A549 (cell line): ENCODE results near the gene WDR45. TPM values are rescaled to one million over a fixed set of nuclear protein-coding genes. Genes with fewer than 3 reads are reported as not detected.

Experiments
- BHLHE40 ChIP-seq: IDR thresholded peaks from 2 replicates; pipeline ENCODE4 v1.6.1; 2012; ENCODE audit warnings: low read depth, low read length, inconsistent platforms
- CBX2 ChIP-seq: fragments of 200-600 bp; sonication (generic); IDR thresholded peaks from 2 replicates; pipeline ENCODE4 v1.6.1; 2016; ENCODE audit warnings: low read depth, mild to moderate bottlenecking, borderline replicate concordance
- TP53 ChIP-seq: fragments of 250-450 bp; sonication (Bioruptor Pico); IDR thresholded peaks from 2 replicates; pipeline ENCODE4 v1.5.0; 2021; ENCODE audit warnings: mild to moderate bottlenecking, moderate library complexity
- polyA plus RNA-seq, 4 experiments: library from polyadenylated mRNA; depleted of rRNA in 3 of 4; stranded (reverse); fragments of >200 nt; fragmentation: RNase III in 1 of 4; extraction: RNeasy Plus Mini Kit Qiagen cat#74134 plus additional on column Dnase treatment in 1 of 4; gene quantifications; 2 replicates in 3 of 4; 3 replicates in 1 of 4; pipeline ENCODE4 v1.2.3, GENCODE V29; 2011 to 2017
- small RNA-seq, 6 experiments: library from RNA; depleted of rRNA; stranded (forward); fragments of <200 nt; gene quantifications; one replicate each; pipeline ENCODE3, GENCODE V24; 2012
- TF ChIP-seq, protein P1 (sequence below): IDR thresholded peaks from 2 replicates; pipeline ENCODE4 v1.6.1; 2012; ENCODE audit warnings: low read depth, borderline replicate concordance
- TF ChIP-seq, protein P2 (sequence below): fragments of >200 bp; sonication (Bioruptor Twin); formaldehyde crosslinking; IDR thresholded peaks from 2 replicates; pipeline ENCODE4 v1.6.1; 2016
- TF ChIP-seq, protein P3 (sequence below): fragments of >200 bp; sonication (Bioruptor Twin); formaldehyde crosslinking; IDR thresholded peaks from 3 replicates; pipeline ENCODE4 v1.6.1; 2016

The WDR45 gene
- polyA plus RNA-seq, 2 of the 4 experiments (the other 2 are of a cell fraction) = 37.7 to 55.5 TPM

DNA sequence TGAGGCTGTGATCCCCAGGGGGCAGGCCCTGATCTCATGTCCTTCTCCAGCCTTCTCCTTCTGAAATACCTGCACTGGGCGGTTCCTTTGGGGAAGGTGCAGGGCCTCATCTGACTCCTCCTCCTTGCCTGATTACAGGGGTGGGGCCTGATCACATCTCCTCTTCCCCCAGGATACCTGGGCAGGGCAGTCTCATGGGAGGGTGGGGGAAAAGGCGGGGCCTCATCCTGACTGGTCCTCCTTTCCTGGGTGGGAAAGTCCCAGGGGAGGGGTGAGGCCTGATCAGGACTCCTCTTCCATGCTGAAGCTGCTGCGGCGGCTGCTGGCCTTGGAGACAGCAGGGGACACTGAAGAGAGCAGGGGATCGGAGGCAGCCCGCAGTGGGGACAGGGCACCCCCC lies 49.8 kb downstream of the WDR45 start (continued):
- TF ChIP-seq, protein P1, sequence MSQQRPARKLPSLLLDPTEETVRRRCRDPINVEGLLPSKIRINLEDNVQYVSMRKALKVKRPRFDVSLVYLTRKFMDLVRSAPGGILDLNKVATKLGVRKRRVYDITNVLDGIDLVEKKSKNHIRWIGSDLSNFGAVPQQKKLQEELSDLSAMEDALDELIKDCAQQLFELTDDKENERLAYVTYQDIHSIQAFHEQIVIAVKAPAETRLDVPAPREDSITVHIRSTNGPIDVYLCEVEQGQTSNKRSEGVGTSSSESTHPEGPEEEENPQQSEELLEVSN = no peak
- TF ChIP-seq TP53 (CRISPR knock-in tag) (no peak), CBX2 (no peak), BHLHE40 (no peak)
- TF ChIP-seq, protein P2, sequence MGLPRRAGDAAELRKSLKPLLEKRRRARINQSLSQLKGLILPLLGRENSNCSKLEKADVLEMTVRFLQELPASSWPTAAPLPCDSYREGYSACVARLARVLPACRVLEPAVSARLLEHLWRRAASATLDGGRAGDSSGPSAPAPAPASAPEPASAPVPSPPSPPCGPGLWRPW = no peak
- TF ChIP-seq, protein P3, sequence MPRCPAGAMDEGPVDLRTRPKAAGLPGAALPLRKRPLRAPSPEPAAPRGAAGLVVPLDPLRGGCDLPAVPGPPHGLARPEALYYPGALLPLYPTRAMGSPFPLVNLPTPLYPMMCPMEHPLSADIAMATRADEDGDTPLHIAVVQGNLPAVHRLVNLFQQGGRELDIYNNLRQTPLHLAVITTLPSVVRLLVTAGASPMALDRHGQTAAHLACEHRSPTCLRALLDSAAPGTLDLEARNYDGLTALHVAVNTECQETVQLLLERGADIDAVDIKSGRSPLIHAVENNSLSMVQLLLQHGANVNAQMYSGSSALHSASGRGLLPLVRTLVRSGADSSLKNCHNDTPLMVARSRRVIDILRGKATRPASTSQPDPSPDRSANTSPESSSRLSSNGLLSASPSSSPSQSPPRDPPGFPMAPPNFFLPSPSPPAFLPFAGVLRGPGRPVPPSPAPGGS = no peak

Small RNAs within 50 kb of the gene (small RNA-seq; reads per million reads assigned to genes)
- 0 reads per million in 6 experiments for gene RNU4-52P

Other genes with a start within 250 kb of the WDR45 start
- gene PCSK1N, start 244.3 kb downstream of the WDR45 start, polyA plus RNA-seq (2011; rRNA removed) = 1.7 and 3.0 TPM in 2 replicates
- 15.9 to 22.9 TPM (median 21.2 TPM) in 3 replicates for gene PCSK1N, start 244.3 kb downstream of the WDR45 start, polyA plus RNA-seq (2017; fragmentation: RNase III; extraction: RNeasy Plus Mini Kit Qiagen cat#74134 plus additional on column Dnase treatment)
- 68.9 and 71.8 TPM in 2 replicates for gene TIMM17B, start 182.1 kb downstream of the WDR45 start, polyA plus RNA-seq (2011; rRNA removed)
- 71.9 to 76.9 TPM (median 73.3 TPM) in 3 replicates for gene TIMM17B, start 182.1 kb downstream of the WDR45 start, polyA plus RNA-seq (2017; fragmentation: RNase III; extraction: RNeasy Plus Mini Kit Qiagen cat#74134 plus additional on column Dnase treatment)
- gene PQBP1, start 182.0 kb downstream of the WDR45 start, polyA plus RNA-seq (2011; rRNA removed) = 119 and 125 TPM in 2 replicates
- gene PQBP1, start 182.0 kb downstream of the WDR45 start, polyA plus RNA-seq (2017; fragmentation: RNase III; extraction: RNeasy Plus Mini Kit Qiagen cat#74134 plus additional on column Dnase treatment) = 140 to 158 TPM (median 147 TPM) in 3 replicates
- 39.4 and 64.2 TPM in 2 replicates for gene SLC35A2, start 168.2 kb downstream of the WDR45 start, polyA plus RNA-seq (2011; rRNA removed)
- gene SLC35A2, start 168.2 kb downstream of the WDR45 start, polyA plus RNA-seq (2017; fragmentation: RNase III; extraction: RNeasy Plus Mini Kit Qiagen cat#74134 plus additional on column Dnase treatment) = 42.3 to 50.2 TPM (median 49.0 TPM) in 3 replicates
- 8.2 and 8.5 TPM in 2 replicates for gene PIM2, start 160.9 kb downstream of the WDR45 start, polyA plus RNA-seq (2011; rRNA removed)
- gene PIM2, start 160.9 kb downstream of the WDR45 start, polyA plus RNA-seq (2017; fragmentation: RNase III; extraction: RNeasy Plus Mini Kit Qiagen cat#74134 plus additional on column Dnase treatment) = 7.9 to 8.8 TPM (median 7.9 TPM) in 3 replicates
- 57.7 and 65.6 TPM in 2 replicates for gene OTUD5, start 122.3 kb downstream of the WDR45 start, polyA plus RNA-seq (2011; rRNA removed)
- gene OTUD5, start 122.3 kb downstream of the WDR45 start, polyA plus RNA-seq (2017; fragmentation: RNase III; extraction: RNeasy Plus Mini Kit Qiagen cat#74134 plus additional on column Dnase treatment) = 42.5 to 48.2 TPM (median 45.9 TPM) in 3 replicates
- gene KCND1, start 108.0 kb downstream of the WDR45 start, polyA plus RNA-seq (2011; rRNA removed) = 0.59 and 1.1 TPM in 2 replicates
- gene KCND1, start 108.0 kb downstream of the WDR45 start, polyA plus RNA-seq (2017; fragmentation: RNase III; extraction: RNeasy Plus Mini Kit Qiagen cat#74134 plus additional on column Dnase treatment) = 0.69 to 0.79 TPM (median 0.77 TPM) in 3 replicates
- gene GRIPAP1, start 77.6 kb downstream of the WDR45 start, polyA plus RNA-seq (2011; rRNA removed) = 33.7 and 35.1 TPM in 2 replicates
- gene GRIPAP1, start 77.6 kb downstream of the WDR45 start, polyA plus RNA-seq (2017; fragmentation: RNase III; extraction: RNeasy Plus Mini Kit Qiagen cat#74134 plus additional on column Dnase treatment) = 27.7 to 36.2 TPM (median 34.3 TPM) in 3 replicates
- gene TFE3, start 36.5 kb downstream of the WDR45 start, polyA plus RNA-seq (2011; rRNA removed) = 16.1 and 27.3 TPM in 2 replicates
- 53.8 to 57.3 TPM (median 56.3 TPM) in 3 replicates for gene TFE3, start 36.5 kb downstream of the WDR45 start, polyA plus RNA-seq (2017; fragmentation: RNase III; extraction: RNeasy Plus Mini Kit Qiagen cat#74134 plus additional on column Dnase treatment)
- gene CCDC120, start 20.9 kb downstream of the WDR45 start, polyA plus RNA-seq (2011; rRNA removed) = 1.6 and 2.0 TPM in 2 replicates
- 3.2 to 4.1 TPM (median 4.0 TPM) in 3 replicates for gene CCDC120, start 20.9 kb downstream of the WDR45 start, polyA plus RNA-seq (2017; fragmentation: RNase III; extraction: RNeasy Plus Mini Kit Qiagen cat#74134 plus additional on column Dnase treatment)
- 13.6 and 17.0 TPM in 2 replicates for gene PRAF2, start 5.9 kb downstream of the WDR45 start, polyA plus RNA-seq (2011; rRNA removed)
- gene PRAF2, start 5.9 kb downstream of the WDR45 start, polyA plus RNA-seq (2017; fragmentation: RNase III; extraction: RNeasy Plus Mini Kit Qiagen cat#74134 plus additional on column Dnase treatment) = 29.9 to 37.7 TPM (median 35.4 TPM) in 3 replicates
- 34.4 and 40.7 TPM in 2 replicates for gene GPKOW, start 43.8 kb upstream of the WDR45 start, polyA plus RNA-seq (2011; rRNA removed)
- gene GPKOW, start 43.8 kb upstream of the WDR45 start, polyA plus RNA-seq (2017; fragmentation: RNase III; extraction: RNeasy Plus Mini Kit Qiagen cat#74134 plus additional on column Dnase treatment) = 22.0 to 24.9 TPM (median 24.1 TPM) in 3 replicates
- 1.1 and 1.2 TPM in 2 replicates for gene MAGIX, start 82.9 kb upstream of the WDR45 start, polyA plus RNA-seq (2011; rRNA removed)
- gene MAGIX, start 82.9 kb upstream of the WDR45 start, polyA plus RNA-seq (2017; fragmentation: RNase III; extraction: RNeasy Plus Mini Kit Qiagen cat#74134 plus additional on column Dnase treatment) = 2.2 to 3.0 TPM (median 2.5 TPM) in 3 replicates
- gene PLP2, start 92.0 kb upstream of the WDR45 start, polyA plus RNA-seq (2011; rRNA removed) = 209 and 277 TPM in 2 replicates
- 162 to 168 TPM (median 164 TPM) in 3 replicates for gene PLP2, start 92.0 kb upstream of the WDR45 start, polyA plus RNA-seq (2017; fragmentation: RNase III; extraction: RNeasy Plus Mini Kit Qiagen cat#74134 plus additional on column Dnase treatment)
- gene PRICKLE3, start 106.5 kb upstream of the WDR45 start, polyA plus RNA-seq (2011; rRNA removed) = 7.9 and 9.3 TPM in 2 replicates
- gene PRICKLE3, start 106.5 kb upstream of the WDR45 start, polyA plus RNA-seq (2017; fragmentation: RNase III; extraction: RNeasy Plus Mini Kit Qiagen cat#74134 plus additional on column Dnase treatment) = 12.9 to 14.1 TPM (median 14.0 TPM) in 3 replicates
- 1.3 and 1.7 TPM in 2 replicates for gene SYP, start 120.3 kb upstream of the WDR45 start, polyA plus RNA-seq (2011; rRNA removed)
- 3.3 to 4.0 TPM (median 3.8 TPM) in 3 replicates for gene SYP, start 120.3 kb upstream of the WDR45 start, polyA plus RNA-seq (2017; fragmentation: RNase III; extraction: RNeasy Plus Mini Kit Qiagen cat#74134 plus additional on column Dnase treatment)
- gene CACNA1F, start 153.5 kb upstream of the WDR45 start, polyA plus RNA-seq (2011; rRNA removed) = not detected in 2 replicates
- gene CACNA1F, start 153.5 kb upstream of the WDR45 start, polyA plus RNA-seq (2017; fragmentation: RNase III; extraction: RNeasy Plus Mini Kit Qiagen cat#74134 plus additional on column Dnase treatment) = not detected in 3 replicates
- gene CCDC22, start 155.6 kb upstream of the WDR45 start, polyA plus RNA-seq (2011; rRNA removed) = 8.8 and 11.4 TPM in 2 replicates
- 10.8 to 11.8 TPM (median 10.9 TPM) in 3 replicates for gene CCDC22, start 155.6 kb upstream of the WDR45 start, polyA plus RNA-seq (2017; fragmentation: RNase III; extraction: RNeasy Plus Mini Kit Qiagen cat#74134 plus additional on column Dnase treatment)
- 0.13 and 0.21 TPM in 2 replicates for gene FOXP3, start 184.8 kb upstream of the WDR45 start, polyA plus RNA-seq (2011; rRNA removed)
- 0.04 to 0.13 TPM (median 0.13 TPM) in 3 replicates for gene FOXP3, start 184.8 kb upstream of the WDR45 start, polyA plus RNA-seq (2017; fragmentation: RNase III; extraction: RNeasy Plus Mini Kit Qiagen cat#74134 plus additional on column Dnase treatment)
- 2.7 and 3.0 TPM in 2 replicates for gene PPP1R3F, start 189.9 kb upstream of the WDR45 start, polyA plus RNA-seq (2011; rRNA removed)
- gene PPP1R3F, start 189.9 kb upstream of the WDR45 start, polyA plus RNA-seq (2017; fragmentation: RNase III; extraction: RNeasy Plus Mini Kit Qiagen cat#74134 plus additional on column Dnase treatment) = 3.5 to 6.1 TPM (median 5.2 TPM) in 3 replicates
- gene GAGE10, start 223.8 kb upstream of the WDR45 start, polyA plus RNA-seq (2011; rRNA removed) = not detected in 2 replicates
- gene GAGE10, start 223.8 kb upstream of the WDR45 start, polyA plus RNA-seq (2017; fragmentation: RNase III; extraction: RNeasy Plus Mini Kit Qiagen cat#74134 plus additional on column Dnase treatment) = not detected in 3 replicates
- gene GAGE12J, start 242.2 kb upstream of the WDR45 start, polyA plus RNA-seq (2011; rRNA removed) = not detected in 2 replicates
- not detected in 3 replicates for gene GAGE12J, start 242.2 kb upstream of the WDR45 start, polyA plus RNA-seq (2017; fragmentation: RNase III; extraction: RNeasy Plus Mini Kit Qiagen cat#74134 plus additional on column Dnase treatment)